Smooth muscle cell (in vitro differentiated cells): Measurements from ENCODE around the gene FAM25C. TPM values are rescaled to one million over a fixed set of nuclear protein-coding genes. Genes with fewer than 3 reads are reported as not detected.
"Not testable (repeated sequence)": the region's sequence is repeated elsewhere in the genome, so short reads cannot be mapped to it uniquely, and the experiment has no call there.

Experiments used
- DNase-seq: peaks from one replicate; lab custom pipeline; 2025; ENCODE audit not compliant: unreplicated experiment; lab: John Stamatoyannopoulos, UW
- H2AFZ ChIP-seq: fragments of 200-600 bp; sonication (generic); 2 replicates; pipeline ENCODE4 v1.6.0; 2016; ENCODE audit warnings: antibody characterized with exemption, low read depth, mild to moderate bottlenecking
- H3F3A ChIP-seq: fragments of 200-600 bp; sonication (generic); 2 replicates; pipeline ENCODE4 v1.6.0; 2017; ENCODE audit warnings: antibody characterized with exemption, low read depth
- H3K27ac ChIP-seq: fragments of 200-600 bp; sonication (generic); 2 replicates; pipeline ENCODE4 v1.5.1; 2016; ENCODE audit warnings: low read depth, mild to moderate bottlenecking
- H3K27me3 ChIP-seq: fragments of 200-600 bp; sonication (generic); 2 replicates; pipeline ENCODE4 v1.6.1; 2016; ENCODE audit warnings: low read depth, mild to moderate bottlenecking
- H3K36me3 ChIP-seq: fragments of 200-600 bp; sonication (generic); 2 replicates; pipeline ENCODE4 v1.5.1; 2016; ENCODE audit warnings: low read depth
- H3K4me1 ChIP-seq: fragments of 200-600 bp; sonication (generic); 2 replicates; pipeline ENCODE4 v1.5.1; 2016; ENCODE audit warnings: low read depth
- H3K4me2 ChIP-seq: fragments of 200-600 bp; sonication (generic); 2 replicates; pipeline ENCODE4 v1.6.0; 2016; ENCODE audit warnings: mild to moderate bottlenecking
- H3K4me3 ChIP-seq: fragments of 200-600 bp; sonication (generic); 2 replicates; pipeline ENCODE4 v1.5.1; 2016; ENCODE audit warnings: mild to moderate bottlenecking
- H3K79me2 ChIP-seq: fragments of 200-600 bp; sonication (generic); 2 replicates; pipeline ENCODE4 v1.6.0; 2016; ENCODE audit warnings: low read depth, mild to moderate bottlenecking
- H3K9ac ChIP-seq: fragments of 200-600 bp; sonication (generic); 2 replicates; pipeline ENCODE4 v1.6.0; 2016; ENCODE audit warnings: low read depth
- H3K9me3 ChIP-seq: fragments of 200-600 bp; sonication (generic); replicated peaks from 2 replicates; pipeline ENCODE4 v1.5.1; 2016; ENCODE audit warnings: low read depth
- H4K20me1 ChIP-seq: fragments of 200-600 bp; sonication (generic); 2 replicates; pipeline ENCODE4 v1.6.0; 2016; ENCODE audit warnings: low read depth
- WGBS: methylation state at CpG from one replicate; pipeline ENCODE4 v1.1.7; 2016; ENCODE audit warnings: low lambda C conversion rate; 5-methylcytosine and 5-hydroxymethylcytosine counted together
- polyA plus RNA-seq: library from polyadenylated mRNA; unstranded; fragments of >200 nt; fragmentation: Nextera tagmentation; extraction: Ambion mirVana; gene quantifications from 2 replicates; pipeline ENCODE4 v1.2.1, GENCODE V29; 2016
- total RNA-seq: library from RNA; depleted of rRNA; stranded (reverse); fragments of >200 nt; gene quantifications from 2 replicates; pipeline ENCODE4 v1.2.3, GENCODE V29; 2014

FAM25C gene
- total and polyA plus RNA-seq, 2 experiments from 2014 or later: not detected

GRCh38 chr10:47968988-47969387 lies 30.6 kb downstream of the FAM25C start:
- H3K9me3 ChIP-seq, H3K36me3 ChIP-seq, H3K9ac ChIP-seq, H3K79me2 ChIP-seq, H3F3A ChIP-seq, H3K4me1 ChIP-seq, H3K4me3 ChIP-seq, H2AFZ ChIP-seq, H3K4me2 ChIP-seq, H3K27ac ChIP-seq, DNase-seq, H4K20me1 ChIP-seq, H3K27me3 ChIP-seq: not testable (repeated sequence)
- 91% methylated on average over 6 of the region's 6 CpGs for WGBS

GRCh38 chr10:47964280-47965063 lies 35.1 kb downstream of the FAM25C start:
- not testable (repeated sequence) for H3K27ac ChIP-seq, H3K4me1 ChIP-seq, H3K79me2 ChIP-seq, H3K4me3 ChIP-seq, H3F3A ChIP-seq, H3K9me3 ChIP-seq, DNase-seq, H3K4me2 ChIP-seq, H3K27me3 ChIP-seq, H3K9ac ChIP-seq, H2AFZ ChIP-seq, H3K36me3 ChIP-seq, H4K20me1 ChIP-seq
- 52% methylated on average over 5 of the region's 14 CpGs for WGBS

- H3K9me3 ChIP-seq, DNase-seq, H3K4me1 ChIP-seq, H3K9ac ChIP-seq, H3K4me2 ChIP-seq, H2AFZ ChIP-seq, H3K4me3 ChIP-seq, H4K20me1 ChIP-seq, H3K27me3 ChIP-seq, H3K36me3 ChIP-seq, H3K79me2 ChIP-seq, H3K27ac ChIP-seq, H3F3A ChIP-seq: not testable (repeated sequence)
- WGBS: 100% methylated on average over 1 of the region's 5 CpGs
Observed at GRCh38 chr10:47962785-47963184, 36.8 kb downstream of the FAM25C start.

- not testable (repeated sequence) for H3K4me2 ChIP-seq, H3K4me3 ChIP-seq, H2AFZ ChIP-seq, H3K27ac ChIP-seq, H3K36me3 ChIP-seq, H3F3A ChIP-seq, H3K4me1 ChIP-seq, H3K9ac ChIP-seq, H3K9me3 ChIP-seq, H4K20me1 ChIP-seq, H3K79me2 ChIP-seq, DNase-seq, H3K27me3 ChIP-seq
- WGBS: no CpG with 5 or more reads among the region's 2 CpGs
Observed at GRCh38 chr10:47960699-47961098, 38.9 kb downstream of the FAM25C start.

- H3K9me3 ChIP-seq, H4K20me1 ChIP-seq, H3K27me3 ChIP-seq, H3K27ac ChIP-seq, H3K4me3 ChIP-seq, H3K4me1 ChIP-seq, H3K4me2 ChIP-seq, DNase-seq, H3F3A ChIP-seq, H3K9ac ChIP-seq, H2AFZ ChIP-seq, H3K36me3 ChIP-seq, H3K79me2 ChIP-seq: not testable (repeated sequence)
- 56% methylated on average over 4 of the region's 5 CpGs for WGBS
Observed at GRCh38 chr10:47959677-47960076, 39.9 kb downstream of the FAM25C start.

GRCh38 chr10:47957158-47957557 lies 42.4 kb downstream of the FAM25C start:
- not testable (repeated sequence) for H3F3A ChIP-seq, H3K27ac ChIP-seq, H3K4me1 ChIP-seq, H3K79me2 ChIP-seq, H3K4me3 ChIP-seq, DNase-seq, H3K9ac ChIP-seq, H3K27me3 ChIP-seq, H2AFZ ChIP-seq, H3K36me3 ChIP-seq, H4K20me1 ChIP-seq, H3K4me2 ChIP-seq, H3K9me3 ChIP-seq
- WGBS: 97% methylated on average over 8 of the region's 8 CpGs

GRCh38 chr10:47947424-47947823 lies 52.2 kb downstream of the FAM25C start:
- not testable (repeated sequence) for H3K9ac ChIP-seq, H3K79me2 ChIP-seq, H2AFZ ChIP-seq, H3K9me3 ChIP-seq, DNase-seq, H3K36me3 ChIP-seq, H3K4me1 ChIP-seq, H3K4me2 ChIP-seq, H3K27me3 ChIP-seq, H3K4me3 ChIP-seq, H3F3A ChIP-seq, H4K20me1 ChIP-seq, H3K27ac ChIP-seq
- WGBS: 100% methylated on average over 1 of the region's 1 CpG
